Caco-2 (cell line): ENCODE results near the gene CCDC102B. TPM values are rescaled to one million over a fixed set of nuclear protein-coding genes. Genes with fewer than 3 reads are reported as not detected.

Experiments
- BruUV-seq: library from RNA; stranded (reverse); fragments of 400-500 nt; replicated peaks from 2 replicates; lab custom pipeline; 2021; lab: Mats Ljungman, UMichigan
- CTCF ChIA-PET: fragments of 300-600 bp; sonication (Branson Sonifier 250); formaldehyde crosslinking; loops from one replicate; lab custom pipeline; 2022; ENCODE audit warnings: antibody characterized with exemption; lab: Charles Lee
- POLR2A ChIA-PET: fragments of 300-600 bp; sonication (Branson Sonifier 250); formaldehyde crosslinking; loops from one replicate; lab custom pipeline; 2022; ENCODE audit warnings: antibody characterized with exemption; lab: Charles Lee
- DNase-seq, 2 experiments: peaks; one replicate each; pipeline versions ENCODE4 v3.0.0 to v3.0.0-alpha.2; 2020 to 2022
- H3K27me3 ChIP-seq: replicated peaks from 2 replicates; pipeline ENCODE4 v1.6.0; 2011; ENCODE audit warnings: low read length; ENCODE audit not compliant: control insufficient read depth, insufficient read depth
- H3K36me3 ChIP-seq: 2 replicates; pipeline ENCODE4 v1.5.1; 2011; ENCODE audit warnings: low read length; ENCODE audit not compliant: control insufficient read depth, insufficient read depth
- H3K4me1 ChIP-seq: fragments of 250-450 bp; sonication (Bioruptor Pico); 2 replicates; pipeline ENCODE4 v1.5.1; 2020; ENCODE audit warnings: mild to moderate bottlenecking
- H3K4me3 ChIP-seq: 2 replicates; pipeline ENCODE4 v1.5.1; 2011; ENCODE audit warnings: low read depth, mild to moderate bottlenecking, control low read depth, low read length
- H3K9me3 ChIP-seq: fragments of 250-450 bp; sonication (Bioruptor Pico); 2 replicates; pipeline ENCODE4 v1.5.1; 2020; ENCODE audit warnings: mild to moderate bottlenecking, moderate library complexity
- H3K27ac Mint-ChIP-seq: one replicate; pipeline ENCODE4 v1.8.0; 2022; ENCODE audit warnings: mixed read lengths; ENCODE audit not compliant: unreplicated experiment
- H3K27me3 Mint-ChIP-seq: one replicate; pipeline ENCODE4 v1.8.0; 2022; ENCODE audit warnings: mixed read lengths; ENCODE audit not compliant: insufficient read depth, unreplicated experiment
- H3K36me3 Mint-ChIP-seq: one replicate; pipeline ENCODE4 v1.8.0; 2022; ENCODE audit warnings: mild to moderate bottlenecking, mixed read lengths; ENCODE audit not compliant: insufficient read depth, unreplicated experiment
- H3K4me1 Mint-ChIP-seq: one replicate; pipeline ENCODE4 v1.8.0; 2022; ENCODE audit warnings: low read depth, mixed read lengths; ENCODE audit not compliant: unreplicated experiment
- H3K4me3 Mint-ChIP-seq: one replicate; pipeline ENCODE4 v1.8.0; 2022; ENCODE audit warnings: mild to moderate bottlenecking, moderate library complexity, mixed read lengths; ENCODE audit not compliant: unreplicated experiment
- H3K9me3 Mint-ChIP-seq: one replicate; pipeline ENCODE4 v1.8.0; 2022; ENCODE audit warnings: mixed read lengths; ENCODE audit not compliant: unreplicated experiment
- CTCF ChIP-seq, 2 experiments: fragments of 200-600 bp in 1 of 2; IDR thresholded peaks; 1 replicate in 1 of 2; 2 replicates in 1 of 2; pipeline versions ENCODE4 v1.5.1 to v1.8.0; 2011 to 2022; ENCODE audit warnings: antibody characterized with exemption in 1 of 2, control low read depth in 1 of 2, inconsistent platforms in 1 of 2, low read depth in 1 of 2, low read length in 1 of 2, mild to moderate bottlenecking in 1 of 2, moderate library complexity in 1 of 2; ENCODE audit not compliant: insufficient read depth in 1 of 2, severe bottlenecking in 1 of 2, unreplicated experiment in 1 of 2
- intact Hi-C: fragments of 100-400 bp; cut with micrococcal nuclease; formaldehyde crosslinking; loops from one replicate; pipeline ENCODE4 v1.10.0; 2022; ENCODE audit not compliant: unreplicated experiment
- total RNA-seq: library from RNA; stranded (reverse); gene quantifications from 2 replicates; pipeline ENCODE4 v1.2.3, GENCODE V29; 2022

Gene CCDC102B
- total RNA-seq, 1 experiment from 2014 or later, result 1.1 TPM

- Mint-ChIP-seq H3K4me1 (peaks cover 4% of the 10 kb centered on the region), H3K36me3 (no peaks in the 10 kb centered on the region), H3K4me3 (no peak overlapping the region), H3K27ac (no peak overlapping the region), H3K27me3 (peaks cover 3% of the 10 kb centered on the region), H3K9me3 (no peaks in the 10 kb centered on the region)
- no peak for DNase-seq
- CTCF ChIA-PET, result no interaction called here
- TF ChIP-seq CTCF (IDR thresholded peaks at IDR 0.05; ENCODE audit: insufficient read depth in 1 of 2, low read depth in 1 of 2, low read length in 1 of 2, severe bottlenecking in 1 of 2, unreplicated experiment in 1 of 2), result no peak
- H3K4me3 ChIP-seq, result no peak overlapping the region
- H3K9me3 ChIP-seq, result no peaks in the 10 kb centered on the region
- H3K36me3 ChIP-seq, result no peaks in the 10 kb centered on the region
- intact Hi-C loops, result no loop called here
- peaks cover 7% of the 10 kb centered on the region for H3K4me1 ChIP-seq
- POLR2A ChIA-PET, result no interaction called here
- H3K27me3 ChIP-seq, result no peaks in the 10 kb centered on the region
- no TSS peak for BruUV-seq
Measured at GRCh38 chr18:68948622-68949021, 150.7 kb downstream of the CCDC102B start.

GRCh38 chr18:68954738-68955137 is 156.9 kb downstream of the CCDC102B start:
- H3K36me3 Mint-ChIP-seq, result no peaks in the 10 kb centered on the region
- peaks cover 3% of the 10 kb centered on the region for H3K27me3 Mint-ChIP-seq
- H3K36me3 ChIP-seq, result no peaks in the 10 kb centered on the region

GRCh38 chr18:68956650-68957049 is 158.8 kb downstream of the CCDC102B start:
- ChIA-PET CTCF (no interaction called here), POLR2A (no interaction called here)
- H3K36me3 ChIP-seq, result no peaks in the 10 kb centered on the region
- no peaks in the 10 kb centered on the region for H3K36me3 Mint-ChIP-seq
- H3K4me1 ChIP-seq, result no peaks in the 10 kb centered on the region
- H3K27me3 Mint-ChIP-seq, result no peaks in the 10 kb centered on the region
- H3K27ac Mint-ChIP-seq, result no peak overlapping the region
- DNase-seq, result no peak
- TF ChIP-seq CTCF (IDR thresholded peaks at IDR 0.05; ENCODE audit: insufficient read depth in 1 of 2, low read depth in 1 of 2, low read length in 1 of 2, severe bottlenecking in 1 of 2, unreplicated experiment in 1 of 2), result no peak
- H3K9me3 Mint-ChIP-seq, result no peaks in the 10 kb centered on the region
- H3K9me3 ChIP-seq, result no peaks in the 10 kb centered on the region
- no peaks in the 10 kb centered on the region for H3K27me3 ChIP-seq
- intact Hi-C loops, result no loop called here
- no peak overlapping the region for H3K4me3 ChIP-seq
- H3K4me1 Mint-ChIP-seq, result no peaks in the 10 kb centered on the region
- BruUV-seq, result no TSS peak
- no peak overlapping the region for H3K4me3 Mint-ChIP-seq

More at GRCh38 chr18:68954738-68955137, 156.9 kb downstream of the CCDC102B start:
- POLR2A ChIA-PET, result no interaction called here
- Mint-ChIP-seq H3K4me1 (no peaks in the 10 kb centered on the region), H3K9me3 (no peaks in the 10 kb centered on the region), H3K27ac (no peak overlapping the region), H3K4me3 (no peak overlapping the region)
- BruUV-seq, result no TSS peak
- no peak for DNase-seq
- CTCF ChIA-PET, result no interaction called here
- TF ChIP-seq CTCF (IDR thresholded peaks at IDR 0.05; ENCODE audit: insufficient read depth in 1 of 2, low read depth in 1 of 2, low read length in 1 of 2, severe bottlenecking in 1 of 2, unreplicated experiment in 1 of 2), result no peak
- H3K27me3 ChIP-seq, result no peaks in the 10 kb centered on the region
- H3K4me1 ChIP-seq, result no peaks in the 10 kb centered on the region
- intact Hi-C loops, result no loop called here
- no peaks in the 10 kb centered on the region for H3K9me3 ChIP-seq
- no peak overlapping the region for H3K4me3 ChIP-seq
